ENCODE data around the gene REC8.

DNA sequence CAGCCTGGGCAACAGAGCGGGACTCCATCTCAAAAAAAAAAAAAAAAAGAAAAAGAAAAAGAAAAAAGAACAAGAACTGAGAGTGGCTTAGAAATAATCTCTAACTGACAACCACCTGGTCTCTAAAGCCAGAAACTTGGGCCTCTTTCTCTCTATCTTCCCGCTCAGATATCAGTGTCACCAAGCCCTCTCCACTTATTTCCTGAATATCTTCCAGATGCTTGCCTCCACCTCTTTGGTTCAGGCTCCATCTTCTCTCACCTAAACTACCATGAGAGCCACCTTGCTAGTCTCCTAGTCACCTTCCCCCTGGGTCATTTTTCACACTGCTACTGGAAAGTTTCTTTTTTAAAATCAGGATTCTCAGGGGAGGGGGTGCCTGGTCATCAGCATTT, 25.2 kb downstream of the REC8 start:
- TF ChIP-seq POLR2AphosphoS5 (IDR thresholded peaks at IDR 0.05; ENCODE audit: low read depth) (no peak), GABPA (IDR thresholded peaks at IDR 0.05; ENCODE audit: low read depth) (no peak), SPI1 (IDR thresholded peaks at IDR 0.05; ENCODE audit: borderline replicate concordance, low read depth) (no peak)
- TF ChIP-seq, protein P1, sequence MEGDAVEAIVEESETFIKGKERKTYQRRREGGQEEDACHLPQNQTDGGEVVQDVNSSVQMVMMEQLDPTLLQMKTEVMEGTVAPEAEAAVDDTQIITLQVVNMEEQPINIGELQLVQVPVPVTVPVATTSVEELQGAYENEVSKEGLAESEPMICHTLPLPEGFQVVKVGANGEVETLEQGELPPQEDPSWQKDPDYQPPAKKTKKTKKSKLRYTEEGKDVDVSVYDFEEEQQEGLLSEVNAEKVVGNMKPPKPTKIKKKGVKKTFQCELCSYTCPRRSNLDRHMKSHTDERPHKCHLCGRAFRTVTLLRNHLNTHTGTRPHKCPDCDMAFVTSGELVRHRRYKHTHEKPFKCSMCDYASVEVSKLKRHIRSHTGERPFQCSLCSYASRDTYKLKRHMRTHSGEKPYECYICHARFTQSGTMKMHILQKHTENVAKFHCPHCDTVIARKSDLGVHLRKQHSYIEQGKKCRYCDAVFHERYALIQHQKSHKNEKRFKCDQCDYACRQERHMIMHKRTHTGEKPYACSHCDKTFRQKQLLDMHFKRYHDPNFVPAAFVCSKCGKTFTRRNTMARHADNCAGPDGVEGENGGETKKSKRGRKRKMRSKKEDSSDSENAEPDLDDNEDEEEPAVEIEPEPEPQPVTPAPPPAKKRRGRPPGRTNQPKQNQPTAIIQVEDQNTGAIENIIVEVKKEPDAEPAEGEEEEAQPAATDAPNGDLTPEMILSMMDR (IDR thresholded peaks at IDR 0.05; ENCODE audit: insufficient read depth, low read length) = no peak

All from HL-60 (cell line).